ENCODE data around the gene LPAR5.

DNA sequence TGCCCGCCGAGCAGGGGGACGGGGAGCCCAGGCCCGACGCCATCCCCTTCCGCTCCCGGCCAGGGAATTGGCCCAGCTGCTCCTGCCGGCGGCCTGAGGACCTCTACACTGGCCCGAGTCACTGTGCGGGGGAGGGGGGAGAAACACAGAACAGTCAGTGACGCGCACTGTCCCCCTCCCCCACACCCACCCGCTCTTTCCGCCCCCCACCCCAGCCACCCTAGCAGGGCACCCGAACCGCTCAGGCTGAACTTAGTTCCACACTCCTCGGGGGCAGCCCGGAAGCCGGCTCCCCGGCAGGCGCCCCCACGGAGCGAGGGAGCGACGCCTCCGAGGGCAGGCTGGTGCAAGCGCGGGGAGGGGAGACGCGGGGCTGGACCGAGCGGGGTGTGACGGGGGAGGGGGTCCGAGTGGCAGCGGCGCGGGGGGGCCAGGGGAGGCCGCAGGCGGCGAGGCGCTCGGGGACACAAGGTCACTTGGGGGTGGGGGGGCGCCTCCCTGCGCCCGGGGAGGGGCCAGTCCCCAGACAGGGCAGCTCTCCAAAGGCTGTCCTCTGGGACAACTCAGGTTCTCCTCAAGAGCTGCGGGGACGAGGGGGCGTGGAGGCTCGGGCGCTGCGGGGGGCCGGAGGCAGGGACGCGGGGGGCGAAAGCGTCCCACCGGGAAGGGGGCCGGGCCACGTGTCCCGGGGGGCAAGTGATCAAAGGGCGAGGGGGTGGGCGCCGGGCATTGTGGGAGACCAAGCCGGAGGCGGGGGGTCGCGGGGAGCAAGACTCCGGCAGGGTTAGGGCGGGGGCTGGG, 29.2 kb downstream of the LPAR5 start:
- TF ChIP-seq NRF1 (IDR thresholded peaks at IDR 0.05; ENCODE audit: low read depth, low read length) = no peak
- TF ChIP-seq, protein P1, sequence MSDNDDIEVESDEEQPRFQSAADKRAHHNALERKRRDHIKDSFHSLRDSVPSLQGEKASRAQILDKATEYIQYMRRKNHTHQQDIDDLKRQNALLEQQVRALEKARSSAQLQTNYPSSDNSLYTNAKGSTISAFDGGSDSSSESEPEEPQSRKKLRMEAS (IDR thresholded peaks at IDR 0.05) = peak; percentile 32; the same call in 1 of the 2 replicates
- TF ChIP-seq EZH2 (IDR thresholded peaks at IDR 0.05; ENCODE audit: low read depth, low read length, severe bottlenecking) = no peak
- no peak for TF ChIP-seq ZNF274 (IDR thresholded peaks at IDR 0.05; ENCODE audit: borderline replicate concordance, extremely low read depth, low read length)
- no peak for TF ChIP-seq TAF1 (IDR thresholded peaks at IDR 0.05; ENCODE audit: low read depth, low read length)
- TF ChIP-seq, protein P2, sequence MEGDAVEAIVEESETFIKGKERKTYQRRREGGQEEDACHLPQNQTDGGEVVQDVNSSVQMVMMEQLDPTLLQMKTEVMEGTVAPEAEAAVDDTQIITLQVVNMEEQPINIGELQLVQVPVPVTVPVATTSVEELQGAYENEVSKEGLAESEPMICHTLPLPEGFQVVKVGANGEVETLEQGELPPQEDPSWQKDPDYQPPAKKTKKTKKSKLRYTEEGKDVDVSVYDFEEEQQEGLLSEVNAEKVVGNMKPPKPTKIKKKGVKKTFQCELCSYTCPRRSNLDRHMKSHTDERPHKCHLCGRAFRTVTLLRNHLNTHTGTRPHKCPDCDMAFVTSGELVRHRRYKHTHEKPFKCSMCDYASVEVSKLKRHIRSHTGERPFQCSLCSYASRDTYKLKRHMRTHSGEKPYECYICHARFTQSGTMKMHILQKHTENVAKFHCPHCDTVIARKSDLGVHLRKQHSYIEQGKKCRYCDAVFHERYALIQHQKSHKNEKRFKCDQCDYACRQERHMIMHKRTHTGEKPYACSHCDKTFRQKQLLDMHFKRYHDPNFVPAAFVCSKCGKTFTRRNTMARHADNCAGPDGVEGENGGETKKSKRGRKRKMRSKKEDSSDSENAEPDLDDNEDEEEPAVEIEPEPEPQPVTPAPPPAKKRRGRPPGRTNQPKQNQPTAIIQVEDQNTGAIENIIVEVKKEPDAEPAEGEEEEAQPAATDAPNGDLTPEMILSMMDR (IDR thresholded peaks at IDR 0.05; ENCODE audit: control extremely low read depth in 1 of 3, insufficient read depth in 1 of 3, low read depth in 1 of 3, low read length in 3 of 3) = no peak
- peak; percentile 10 to 12; a peak in 1 of 4 replicates for TF ChIP-seq SIN3A (conservative IDR thresholded peaks at IDR 0.05 in 1 of 2, IDR thresholded peaks at IDR 0.05 in 1 of 2; ENCODE audit: low read depth in 1 of 2, low read length in 2 of 2)
- no peak for TF ChIP-seq POLR2AphosphoS5 (IDR thresholded peaks at IDR 0.05; ENCODE audit: low read depth, low read length)
- TF ChIP-seq HDAC6 (IDR thresholded peaks at IDR 0.05; ENCODE audit: low read depth, low read length) = no peak
- TF ChIP-seq SP1 (IDR thresholded peaks at IDR 0.05; ENCODE audit: low read depth, low read length) = no peak
- TF ChIP-seq BCL11A (IDR thresholded peaks at IDR 0.05; ENCODE audit: low read depth in 2 of 2, low read length in 2 of 2) = no peak

All from H1 (cell line).